ENCODE data around the gene ANKRD11. TPM values are rescaled to one million over a fixed set of nuclear protein-coding genes. Genes with fewer than 3 reads are reported as not detected.
"Not testable (repeated sequence)": the region's sequence is repeated elsewhere in the genome, so short reads cannot be mapped to it uniquely, and the experiment has no call there.

ANKRD11 gene
- total RNA-seq, 1 donor from 2014 or later: 63.8 TPM

- intact Hi-C loops (cut with micrococcal nuclease): no loop called here
- no peak for DNase-seq
- H3K36me3 ChIP-seq: peaks cover 38% of the 10 kb centered on the region
Measured at GRCh38 chr16:89264800-89265550, 225.4 kb downstream of the ANKRD11 start.

GRCh38 chr16:89261691-89262563, 228.4 kb downstream of the ANKRD11 start:
- Histone ChIP-seq H3K36me3 (peaks cover 16% of the 10 kb centered on the region), H3K27me3 (ENCODE audit: low read depth) (peaks cover 13% of the 10 kb centered on the region), H3K4me1 (peaks cover 8% of the 10 kb centered on the region), H3K4me3 (peak overlapping the region; percentile 15), H3K9me3 (replicated peaks) (peaks cover 6% of the 10 kb centered on the region), H3K27ac (replicated peaks) (peak overlapping the region; percentile 30)
- TF ChIP-seq CTCF (IDR thresholded peaks at IDR 0.05; ENCODE audit: borderline replicate concordance): no peak
- DNase-seq: no peak
- intact Hi-C loops (cut with micrococcal nuclease): no loop called here

More at GRCh38 chr16:89264800-89265550, 225.4 kb downstream of the ANKRD11 start:
- no peak for TF ChIP-seq CTCF (IDR thresholded peaks at IDR 0.05; ENCODE audit: borderline replicate concordance)
- Histone ChIP-seq H3K4me1 (no peaks in the 10 kb centered on the region), H3K9me3 (replicated peaks) (peaks cover 6% of the 10 kb centered on the region), H3K27ac (replicated peaks) (no peak overlapping the region), H3K4me3 (no peak overlapping the region), H3K27me3 (ENCODE audit: low read depth) (no peaks in the 10 kb centered on the region)

GRCh38 chr16:89259901-89260300, 230.5 kb downstream of the ANKRD11 start:
- DNase-seq; H3K27ac ChIP-seq (replicated peaks); intact Hi-C loops (cut with micrococcal nuclease); H3K36me3 ChIP-seq; H3K4me3 ChIP-seq; H3K9me3 ChIP-seq (replicated peaks): not testable (repeated sequence)
- H3K4me1 ChIP-seq: peaks cover 14% of the 10 kb centered on the region
- H3K27me3 ChIP-seq (ENCODE audit: low read depth): peaks cover 21% of the 10 kb centered on the region

- no peak for TF ChIP-seq CTCF (IDR thresholded peaks at IDR 0.05; ENCODE audit: borderline replicate concordance)
- Histone ChIP-seq H3K27ac (replicated peaks) (no peak overlapping the region), H3K4me1 (peaks cover 14% of the 10 kb centered on the region), H3K4me3 (peak overlapping the region; percentile 63), H3K36me3 (no peaks in the 10 kb centered on the region), H3K9me3 (replicated peaks) (peaks cover 6% of the 10 kb centered on the region), H3K27me3 (ENCODE audit: low read depth) (peaks cover 21% of the 10 kb centered on the region)
- DNase-seq: no peak
- intact Hi-C loops (cut with micrococcal nuclease): no loop called here
Measured at GRCh38 chr16:89257757-89258465, 232.4 kb downstream of the ANKRD11 start.

- peaks cover 2% of the 10 kb centered on the region for H3K9me3 ChIP-seq (replicated peaks)
- H3K27me3 ChIP-seq (ENCODE audit: low read depth): peaks cover 21% of the 10 kb centered on the region
- no peak overlapping the region for H3K27ac ChIP-seq (replicated peaks)
- intact Hi-C loops (cut with micrococcal nuclease): no loop called here
- no peaks in the 10 kb centered on the region for H3K36me3 ChIP-seq
- DNase-seq: no peak
- peaks cover 14% of the 10 kb centered on the region for H3K4me1 ChIP-seq
- peak overlapping the region; percentile 63 for H3K4me3 ChIP-seq
- TF ChIP-seq CTCF (IDR thresholded peaks at IDR 0.05; ENCODE audit: borderline replicate concordance): no peak
Measured at GRCh38 chr16:89257281-89257731, 233.1 kb downstream of the ANKRD11 start.
